Hippocampal formation (tissue), 2 donors: Measurements from ENCODE around the gene MTSS2.

Experiments
- DNase-seq, 2 donors: peaks; one replicate each; lab custom pipeline; 2025; lab: John Stamatoyannopoulos, UW

MTSS2 gene

DNA sequence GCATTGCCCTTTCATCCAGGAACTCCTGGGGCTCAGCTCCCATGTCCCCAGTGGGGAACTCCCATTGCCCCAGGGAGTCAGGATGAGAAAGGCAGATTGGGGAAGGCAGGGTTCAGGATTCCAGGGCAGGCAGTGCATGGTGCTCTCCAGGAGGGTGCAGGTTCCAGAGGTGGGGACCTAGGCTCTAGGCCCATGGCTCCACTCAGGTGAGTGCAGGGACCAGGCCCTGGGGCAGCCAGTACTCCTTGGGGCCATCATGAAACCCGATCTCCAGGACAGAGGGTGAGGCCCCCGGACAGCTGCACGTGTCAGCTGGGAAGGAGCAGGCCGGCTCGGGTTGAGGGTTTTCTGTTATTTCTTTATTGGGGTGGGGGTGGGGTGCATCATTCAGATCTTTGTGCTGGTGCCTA, 1.3 kb upstream of the MTSS2 start:
- no peak for DNase-seq

DNA sequence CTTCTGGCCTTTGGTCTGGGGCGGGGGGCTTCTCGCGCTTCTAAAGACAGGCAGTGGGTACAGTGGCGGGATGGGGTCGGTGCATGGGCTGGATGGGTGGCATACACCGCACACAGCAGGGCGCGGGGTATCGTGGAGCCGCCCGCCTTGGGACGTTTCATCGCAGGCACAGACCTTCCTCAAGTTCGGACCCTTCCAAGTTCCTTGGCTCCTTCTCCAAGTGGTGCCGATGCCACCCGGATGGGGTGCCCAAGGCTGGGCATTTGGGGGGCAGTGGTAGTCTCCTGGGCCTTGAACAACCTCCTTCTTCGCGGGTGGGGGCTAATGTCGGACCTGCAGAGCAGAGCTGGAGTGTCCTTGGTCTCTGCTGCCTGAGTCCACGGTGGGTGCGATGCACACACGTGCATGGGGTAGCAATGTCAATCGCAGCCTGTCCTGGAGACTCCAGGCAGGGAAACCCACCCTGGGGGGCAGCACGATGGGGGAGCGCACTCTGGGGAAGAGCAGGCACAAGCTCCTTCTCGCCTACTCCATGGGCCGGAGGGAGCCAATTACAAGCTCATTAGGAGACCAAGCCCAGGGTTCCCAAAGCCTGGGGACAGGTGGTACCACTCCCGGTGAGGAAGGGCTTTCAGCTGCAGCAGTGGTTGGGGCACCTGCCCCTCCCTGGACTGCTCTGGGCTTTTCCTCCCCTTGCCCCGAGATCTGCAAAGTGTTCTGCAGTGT, 686 bp upstream of the MTSS2 start:
- DNase-seq, result no peak

DNA sequence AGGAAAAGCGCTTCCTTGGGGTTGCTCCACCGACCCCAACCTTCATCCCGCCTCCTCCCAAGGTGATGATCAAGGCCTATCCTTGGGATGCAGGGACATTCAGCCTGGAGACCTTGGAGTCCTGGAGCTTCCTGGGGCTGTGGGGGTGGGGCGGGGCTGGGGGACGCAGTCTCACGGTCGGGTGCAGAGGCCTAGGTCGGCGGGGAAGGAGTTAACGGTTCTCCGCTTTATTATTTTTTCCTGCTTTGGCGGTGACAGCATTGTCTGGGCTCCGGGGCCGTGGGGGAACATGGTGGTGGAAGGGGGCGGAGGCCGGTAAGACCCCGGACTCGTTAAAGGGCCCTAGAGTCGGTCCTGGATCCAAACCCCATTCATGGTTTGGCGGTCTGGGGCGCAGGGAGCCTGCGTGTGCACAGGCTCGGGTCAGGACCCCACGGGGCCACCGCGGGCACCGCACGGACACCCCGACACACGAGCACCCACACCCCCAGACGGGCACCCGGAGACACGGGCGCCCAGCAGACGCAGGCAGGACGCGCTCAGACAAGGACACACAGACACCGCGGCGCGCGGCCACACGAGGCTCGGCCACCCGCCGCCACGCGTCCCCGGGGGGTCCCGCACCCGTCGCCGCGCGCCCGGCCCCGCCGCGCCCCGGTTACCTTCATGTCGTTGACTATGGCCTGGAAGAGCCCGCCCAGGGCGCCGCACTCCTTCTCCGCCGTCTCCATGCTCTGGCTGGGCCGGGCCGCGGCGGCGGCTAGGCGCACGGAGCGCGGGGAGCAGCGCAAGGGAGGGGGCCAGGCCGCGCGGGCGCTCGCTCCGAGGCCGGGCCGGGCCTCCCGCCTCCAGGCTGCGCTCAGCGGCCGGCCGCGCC, 554 bp downstream of the MTSS2 start:
- DNase-seq, result no peak

DNA sequence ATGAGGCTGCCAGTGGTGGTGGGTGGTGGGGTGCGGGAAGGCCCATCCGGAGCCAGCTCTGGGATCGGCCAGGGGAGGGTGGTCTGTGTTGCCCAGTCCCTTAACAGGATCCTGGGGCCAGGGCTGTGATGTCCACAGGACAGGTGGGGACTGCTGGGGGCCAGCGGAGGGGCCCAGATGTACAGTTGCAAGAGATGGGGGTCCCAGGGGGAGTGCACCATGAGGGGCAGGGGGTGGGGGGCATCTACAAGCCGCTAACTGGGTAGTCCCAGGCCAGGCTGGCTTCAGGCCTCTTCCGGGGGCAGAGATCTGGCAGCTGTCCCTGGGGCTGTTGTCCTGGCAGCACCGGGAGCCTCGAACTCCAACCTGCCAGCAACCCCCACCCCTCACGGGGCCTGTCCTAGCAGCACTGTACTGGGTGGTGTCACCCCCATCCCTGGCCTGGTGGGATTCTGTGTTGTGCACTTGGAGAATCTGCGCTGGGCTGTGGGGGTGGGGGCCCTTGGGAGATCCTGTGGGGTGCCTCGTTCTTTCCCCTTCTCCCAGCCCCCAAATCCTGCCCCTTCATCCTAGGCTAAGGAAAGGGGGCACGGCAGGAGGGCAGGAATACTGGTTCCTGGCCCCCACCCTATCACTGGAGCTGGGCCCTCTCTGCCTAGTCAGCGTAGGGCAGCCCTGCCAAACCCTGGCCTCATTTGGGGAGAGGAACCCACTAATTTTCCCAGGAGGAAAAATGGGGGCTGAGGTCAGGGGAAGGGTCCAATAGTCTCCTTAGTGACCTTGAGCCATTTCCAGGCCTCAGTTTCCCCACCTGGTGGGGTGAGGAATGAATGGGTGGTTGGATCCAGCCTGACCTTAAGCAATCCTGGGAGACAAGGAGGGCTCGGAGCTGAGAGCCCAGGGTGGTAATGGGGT, 1.4 kb downstream of the MTSS2 start:
- DNase-seq, result no peak

DNA sequence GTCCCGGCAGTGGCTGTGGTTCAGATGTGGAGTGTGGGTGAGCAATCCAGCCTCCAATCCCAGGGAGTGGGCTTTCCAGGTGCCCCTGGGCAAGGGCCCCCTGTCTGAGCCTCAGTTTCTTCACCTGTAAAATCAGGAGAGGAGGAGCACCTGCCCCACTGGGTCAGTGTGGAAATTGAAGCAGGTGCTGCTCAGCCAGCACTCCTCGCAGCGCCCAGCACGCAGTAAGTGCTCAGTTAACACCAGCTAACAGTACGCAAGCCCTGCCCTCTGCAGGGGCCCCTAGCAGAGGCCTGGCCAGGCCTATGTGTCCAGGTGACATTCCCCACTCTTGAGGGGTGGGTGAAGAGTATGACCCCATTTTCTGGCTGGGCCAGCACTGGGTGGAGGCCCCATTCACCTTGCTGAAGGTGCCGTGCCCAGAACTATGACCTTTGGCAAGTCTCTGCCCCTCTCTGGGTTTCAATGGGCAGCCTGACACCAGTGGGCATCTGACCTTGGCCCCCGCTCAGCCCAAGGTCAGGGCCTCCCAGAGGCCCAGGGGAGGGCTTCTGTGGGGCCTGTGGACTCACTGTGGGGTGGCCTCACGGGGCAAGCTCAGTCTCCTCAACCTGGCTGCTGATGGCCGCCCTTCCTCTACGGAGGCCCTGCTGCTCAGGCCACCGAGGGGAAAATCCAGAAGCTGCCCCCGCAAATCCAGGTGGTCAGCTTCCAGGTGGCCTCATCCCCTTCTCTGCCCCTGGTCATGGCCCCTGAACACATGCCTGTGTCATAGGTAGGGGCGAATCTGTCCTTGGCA, 2.5 kb downstream of the MTSS2 start:
- DNase-seq, result no peak

DNA sequence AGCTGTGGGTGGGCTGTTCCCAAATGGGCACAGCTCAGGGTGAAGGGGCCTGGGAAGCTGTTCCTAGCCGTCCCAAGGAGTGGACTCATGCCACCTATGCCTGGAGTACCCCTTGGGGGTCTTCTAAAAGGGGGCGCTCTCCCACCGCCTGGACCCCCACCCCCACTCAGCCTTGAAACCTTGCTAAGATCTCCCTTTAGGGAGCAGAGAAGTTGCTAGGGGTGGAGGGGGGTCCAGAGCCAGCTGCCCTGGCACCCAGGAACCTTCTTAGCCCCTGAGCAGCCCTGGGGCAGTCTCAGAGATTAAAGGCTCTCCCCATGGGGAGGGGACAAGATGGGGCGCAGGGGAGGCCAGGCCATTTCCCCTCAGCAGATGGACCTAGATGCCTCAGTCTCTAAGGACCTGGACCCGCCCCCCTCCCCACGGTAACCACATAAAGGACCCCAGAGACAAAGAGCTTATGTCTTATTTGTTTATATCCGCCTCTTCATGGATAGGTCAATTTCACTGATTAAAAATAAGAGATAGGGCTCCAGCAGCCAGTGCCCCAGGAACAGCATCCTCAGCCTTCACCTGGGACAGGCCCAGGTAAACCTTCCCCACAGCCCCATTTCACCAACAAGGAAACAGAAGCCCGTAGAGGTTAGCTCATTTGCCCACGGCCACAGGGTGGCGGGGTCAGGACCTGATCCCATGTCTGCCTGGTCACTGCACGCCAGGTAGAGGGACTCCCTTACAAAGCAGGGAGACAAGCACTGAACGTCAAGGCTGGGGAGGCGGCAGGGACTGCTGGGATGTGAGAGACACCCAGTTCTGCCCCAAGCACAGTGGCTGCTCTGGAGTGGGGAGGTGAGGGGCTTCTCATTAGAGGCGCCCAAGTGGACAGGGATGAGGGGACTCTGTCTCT, 3.4 kb downstream of the MTSS2 start:
- DNase-seq, result no peak

DNA sequence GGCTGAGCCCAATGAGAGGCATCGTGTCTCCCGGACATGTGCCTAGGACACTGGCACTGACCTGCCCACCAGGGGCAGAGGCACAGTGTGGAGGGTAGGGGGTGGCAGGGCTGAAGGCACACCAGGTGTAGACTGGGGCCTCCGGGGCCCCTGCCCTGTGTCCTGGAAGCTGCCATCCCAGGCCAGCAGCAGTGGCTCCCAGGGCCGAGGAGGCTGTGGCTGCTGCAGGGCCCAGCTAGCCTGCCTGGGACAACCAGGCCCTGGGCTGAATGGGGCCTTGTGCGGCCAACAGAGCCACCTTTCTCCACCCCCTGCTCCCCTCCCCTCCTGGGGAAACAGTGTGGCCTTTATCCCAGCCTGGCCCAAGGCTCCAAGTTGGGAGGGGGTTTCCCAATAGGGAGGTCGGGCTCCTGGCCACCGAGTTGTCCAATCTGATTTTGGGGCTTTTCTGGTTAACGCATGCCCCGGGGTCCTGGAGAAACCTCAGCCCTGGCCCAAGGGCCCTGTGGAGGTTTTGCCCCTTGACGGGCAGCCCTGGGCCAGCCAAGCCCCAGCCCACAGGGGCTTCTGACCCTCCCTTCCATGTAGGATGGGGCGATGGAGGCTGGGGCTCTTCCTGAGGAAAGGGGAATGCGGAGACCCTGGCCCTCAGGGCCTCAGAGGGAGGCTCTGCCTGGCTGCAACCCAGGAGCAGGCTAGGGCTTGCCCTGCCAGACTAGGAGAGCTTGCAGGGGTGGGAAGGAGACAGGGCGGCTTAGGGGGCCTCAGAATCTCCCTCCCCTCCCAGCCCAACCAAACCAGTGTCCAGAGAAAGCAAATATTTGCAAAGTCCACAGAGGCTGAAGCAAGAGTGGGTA, 4.2 kb downstream of the MTSS2 start:
- peak; percentile 74 to 79 for DNase-seq

DNA sequence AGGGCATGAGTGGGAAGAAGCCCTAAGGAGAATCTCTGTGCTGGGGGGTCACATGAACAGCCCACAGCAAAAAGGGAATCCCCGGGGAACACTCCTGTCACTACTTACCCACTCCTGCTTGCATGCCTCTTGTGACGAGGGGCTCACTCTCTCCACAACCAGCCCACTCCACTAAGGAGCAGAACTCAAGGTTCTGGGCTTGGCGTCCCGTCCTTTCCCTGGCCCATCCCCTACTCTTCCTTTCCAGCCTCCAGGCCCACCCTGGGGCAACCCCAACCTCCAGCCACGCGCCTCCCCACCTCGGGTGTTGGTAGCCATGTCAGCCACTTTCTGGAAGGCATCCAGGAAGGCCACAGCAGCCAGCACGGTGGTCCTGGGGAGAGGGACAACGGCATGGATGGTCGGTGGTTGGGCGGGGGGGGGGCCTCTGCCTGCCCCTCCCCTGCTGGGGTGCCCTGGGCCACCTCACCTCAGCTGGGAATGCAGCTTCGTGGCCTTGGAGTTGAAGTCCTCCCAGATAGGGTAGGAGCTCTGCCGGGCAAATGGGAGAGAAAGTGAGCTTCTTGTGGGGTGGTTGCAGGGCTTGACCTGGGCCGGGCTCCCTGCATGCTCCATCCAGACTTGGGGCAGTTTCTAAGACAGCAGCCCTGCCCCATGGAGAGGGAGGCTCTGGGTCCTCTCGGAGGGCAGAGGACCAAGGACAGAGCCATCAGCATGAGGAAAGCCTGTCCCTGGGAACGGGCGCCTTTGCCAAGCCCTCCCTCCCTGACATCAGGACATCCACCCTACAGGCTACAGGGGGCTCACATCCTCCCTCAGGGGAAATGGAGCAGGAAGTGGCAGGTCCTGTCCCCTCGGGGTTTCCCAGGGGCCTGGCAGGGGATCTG, 5.1 kb downstream of the MTSS2 start:
- DNase-seq, result no peak

DNA sequence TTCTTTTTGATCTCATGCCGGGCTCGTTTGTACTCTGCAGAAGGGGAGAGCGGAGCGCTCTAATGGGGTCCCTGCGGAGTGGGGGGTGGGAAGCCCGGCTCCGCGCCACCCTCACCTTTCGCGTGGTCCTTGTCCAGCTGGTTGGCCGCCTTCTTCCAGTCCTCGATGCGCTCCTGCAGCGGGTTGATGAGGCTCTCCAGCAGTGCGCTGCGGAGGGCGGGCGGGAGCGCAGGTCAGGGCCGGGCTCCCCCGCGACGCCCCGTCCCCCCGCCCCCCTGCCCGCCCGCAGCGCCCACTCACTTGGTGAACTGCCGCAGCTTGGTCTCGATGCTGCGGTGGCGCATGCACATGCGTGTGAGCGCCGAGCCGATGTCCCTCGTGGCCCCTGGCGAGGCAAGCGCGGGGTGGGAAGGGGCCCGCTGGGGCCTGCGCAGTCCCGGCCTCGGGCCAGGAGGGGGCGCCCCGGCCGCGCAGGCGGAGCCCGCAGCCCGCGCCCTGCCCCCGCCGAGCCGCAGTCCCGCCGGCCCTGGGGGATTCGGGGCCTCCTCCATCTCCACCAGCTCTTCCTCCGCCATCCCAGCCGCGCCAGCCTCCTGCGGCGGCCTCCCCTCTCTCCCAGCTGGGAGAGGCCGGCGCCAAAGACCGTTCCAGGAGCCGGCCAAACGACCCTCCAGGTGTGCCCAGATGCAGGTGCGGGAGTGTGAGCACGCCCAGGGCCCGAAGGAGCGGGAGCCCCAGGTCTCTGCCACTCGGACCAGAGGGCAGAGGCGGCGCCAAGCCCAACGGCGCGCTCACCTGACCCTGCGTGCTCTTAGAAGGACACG, 6.0 kb downstream of the MTSS2 start:
- no peak for DNase-seq

DNA sequence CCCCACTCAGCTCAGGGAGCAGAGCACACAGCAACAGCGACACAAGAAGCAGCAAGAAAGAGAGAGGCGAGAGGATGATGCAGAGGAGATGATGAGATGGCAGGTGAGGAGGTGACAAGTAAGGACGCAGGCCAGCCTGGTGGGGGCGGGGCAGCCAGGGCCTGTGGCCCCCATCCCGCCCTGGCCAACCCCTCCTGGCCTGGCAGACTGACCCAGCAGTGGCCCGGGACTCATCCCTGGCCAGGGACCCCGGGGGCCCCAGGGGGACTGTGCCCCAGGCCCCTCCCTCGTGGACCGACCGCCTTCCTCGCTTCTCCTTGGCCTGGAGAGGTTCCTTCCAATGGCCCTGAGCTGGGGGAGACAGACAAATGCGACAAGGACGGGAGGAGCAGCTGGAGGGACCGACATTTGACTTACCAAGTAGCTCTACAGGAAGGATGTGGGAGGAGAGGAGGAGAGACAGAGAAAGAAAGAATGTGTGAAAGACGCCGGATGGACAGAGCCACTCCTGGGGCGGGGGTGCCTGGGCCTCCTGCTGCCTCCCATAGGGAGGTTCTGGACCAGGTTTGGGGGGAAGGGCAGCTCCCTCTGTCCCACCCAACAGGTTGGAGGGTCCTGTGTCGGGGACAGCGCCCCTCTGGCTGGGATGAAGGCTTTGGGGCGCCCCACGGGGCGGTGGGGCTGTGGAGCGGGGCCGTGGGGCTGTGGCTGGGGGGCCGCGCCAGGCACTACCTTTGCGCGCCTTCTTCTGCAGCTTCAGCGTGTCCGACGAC, 6.8 kb downstream of the MTSS2 start:
- no peak for DNase-seq

DNA sequence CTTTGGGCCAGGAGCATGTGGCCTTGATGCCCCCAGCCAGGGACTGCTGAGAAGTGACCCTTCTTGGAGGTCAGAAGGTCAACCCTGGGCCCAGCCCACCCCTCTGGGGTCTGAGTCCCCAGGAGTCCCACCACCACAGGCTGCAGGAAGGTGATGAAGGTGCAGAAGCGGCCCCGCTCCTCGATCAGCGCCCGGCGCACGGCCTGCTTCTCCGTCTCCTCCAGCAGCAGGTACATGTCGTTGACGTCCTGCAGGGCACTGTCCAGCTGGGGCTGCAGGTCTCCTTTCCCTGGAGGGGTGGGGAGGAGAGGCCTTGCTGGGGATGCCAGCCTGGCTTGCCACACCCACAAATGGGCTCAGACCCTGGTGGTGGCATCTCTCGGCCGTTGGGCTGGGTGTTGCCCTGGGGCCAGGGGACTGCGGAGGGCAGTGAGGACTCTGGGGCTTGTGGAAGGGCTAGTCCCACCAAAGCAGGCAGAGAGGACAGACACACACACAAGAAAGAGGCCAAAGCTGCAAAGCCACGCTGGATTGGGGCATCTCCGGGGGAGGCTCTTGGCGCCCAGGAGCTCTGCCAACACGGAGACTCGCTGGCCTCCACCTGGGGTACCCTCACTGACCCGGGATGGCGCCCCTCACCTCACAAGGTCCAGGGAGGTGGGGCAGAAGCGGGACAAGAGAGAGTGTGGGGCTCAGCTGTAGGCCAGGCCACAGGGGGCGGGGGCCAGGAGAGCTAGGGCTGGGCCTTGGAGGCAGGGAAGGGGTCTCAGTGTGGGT, 7.5 kb downstream of the MTSS2 start:
- DNase-seq, result no peak

DNA sequence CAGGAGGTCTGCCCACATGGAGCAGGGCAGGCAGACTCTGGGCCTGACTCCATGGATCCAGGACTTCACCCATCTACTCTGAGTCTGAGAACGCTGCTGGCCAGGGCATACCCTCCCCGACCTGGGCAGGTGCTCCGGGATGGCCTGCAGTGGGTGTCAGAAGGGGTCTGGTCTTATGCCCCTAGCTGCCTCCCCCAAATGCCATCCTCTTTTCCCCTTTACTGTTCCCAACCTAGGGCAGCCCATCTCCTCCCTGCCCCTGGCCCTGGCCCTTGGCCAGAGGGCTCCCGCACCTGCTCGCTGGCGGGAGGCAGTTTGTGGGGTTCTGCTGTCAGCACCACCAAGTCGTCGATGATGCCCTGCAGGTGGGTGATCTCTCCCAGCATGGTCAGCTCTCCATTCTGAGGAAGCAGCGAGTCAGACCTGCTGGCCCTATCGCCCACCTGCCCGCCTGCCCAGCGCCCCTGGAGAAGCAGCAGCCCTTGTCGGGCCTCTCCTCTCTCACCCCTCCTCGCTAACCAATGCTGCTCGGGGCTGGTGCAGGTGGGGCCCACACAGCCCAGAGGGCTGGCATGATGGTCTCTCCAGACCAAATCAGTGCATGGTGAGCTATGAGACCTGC, 8.2 kb downstream of the MTSS2 start:
- no peak for DNase-seq

DNA sequence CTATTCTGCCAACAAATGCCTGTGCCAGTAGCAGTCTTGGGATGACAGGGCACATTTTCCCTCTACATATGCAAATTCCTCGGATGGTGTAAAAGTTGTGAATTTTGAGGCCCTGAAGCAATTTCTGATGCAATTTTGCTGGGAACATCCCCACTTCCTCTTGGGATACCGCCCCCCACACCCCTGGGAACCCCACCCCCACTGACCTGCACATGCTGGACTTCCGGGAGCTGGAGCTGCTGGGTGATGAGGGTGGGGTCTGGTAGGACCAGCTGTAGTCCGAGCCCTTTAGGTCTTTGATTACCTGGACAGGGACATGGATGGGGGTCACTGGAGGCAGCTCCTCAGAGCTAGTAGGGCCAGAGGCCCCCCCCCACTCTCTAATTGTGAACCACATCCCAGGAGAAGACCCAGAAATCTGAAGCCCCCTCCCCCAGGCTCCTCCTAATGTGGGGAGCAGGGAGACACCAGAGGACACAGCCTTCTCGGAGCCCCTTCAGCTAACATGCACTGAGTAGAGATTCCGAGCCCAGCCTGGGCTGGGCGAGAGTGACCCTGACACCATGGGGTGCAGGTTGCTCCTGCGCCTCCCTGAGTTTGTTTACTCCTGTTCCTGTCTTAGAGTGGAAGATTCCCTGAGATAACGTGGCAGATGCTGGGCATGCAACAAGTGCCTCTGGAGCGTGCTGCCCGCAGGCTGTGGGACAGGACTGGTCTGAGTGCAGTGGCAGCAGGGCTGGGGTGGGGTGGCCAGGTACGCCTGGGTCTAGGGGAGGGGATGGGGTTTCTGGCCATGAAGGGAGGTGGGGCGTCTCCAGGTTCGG, 9.0 kb downstream of the MTSS2 start:
- no peak for DNase-seq

DNA sequence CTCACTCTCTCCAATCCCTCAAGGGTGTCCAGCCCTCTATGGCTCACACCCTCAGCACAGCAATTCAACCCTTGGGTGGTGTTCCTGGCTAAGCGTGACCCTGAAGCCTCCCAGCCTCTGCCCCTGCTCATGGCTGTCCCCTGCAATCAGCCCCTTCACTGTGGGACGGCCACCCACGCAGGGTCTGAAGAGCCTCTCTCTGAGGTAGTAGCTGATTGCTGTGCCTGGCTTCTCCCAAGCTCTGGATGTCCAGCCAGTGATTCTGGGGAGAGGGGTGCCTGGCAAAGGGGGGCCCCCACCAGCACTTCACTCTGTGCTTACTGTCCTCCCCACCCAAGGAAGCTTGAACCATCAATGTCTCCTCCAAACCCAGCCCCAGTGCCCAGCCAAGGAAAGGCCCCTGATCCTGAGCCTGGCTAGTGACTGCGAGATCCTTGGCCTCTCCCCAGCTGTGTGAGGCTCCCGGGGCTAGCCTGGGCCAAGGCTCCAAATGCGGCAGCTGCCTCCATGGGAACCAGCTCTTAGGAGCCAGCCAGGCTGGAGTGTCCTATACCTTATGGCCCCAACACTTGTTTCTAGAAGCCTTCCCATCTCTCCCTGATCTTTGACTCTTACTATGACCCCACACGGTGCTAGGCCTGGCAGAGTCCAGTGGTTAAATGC, 9.9 kb downstream of the MTSS2 start:
- DNase-seq, result no peak
